Uterus (tissue), 4 donors: ENCODE results near the gene LYST. TPM values are rescaled to one million over a fixed set of nuclear protein-coding genes. Genes with fewer than 3 reads are reported as not detected.

Experiments used
- DNase-seq, 2 donors: peaks; one replicate each; pipeline ENCODE4 v3.0.0-alpha.2; 2019 to 2020
- H3K27ac ChIP-seq, 2 donors: fragments of 200-600 bp; sonication (generic); 1 replicate in 1 of 2; 2 replicates in 1 of 2; pipeline ENCODE4 v1.5.1; 2016 to 2018
- H3K27me3 ChIP-seq, 2 donors: fragments of 200-600 bp; sonication (generic); one replicate each; pipeline ENCODE4 v1.5.1; 2018 to 2019; ENCODE audit warnings: control low read depth in 1 of 2
- H3K36me3 ChIP-seq, 2 donors: fragments of 200-600 bp; sonication (generic); one replicate each; pipeline ENCODE4 v1.5.1; 2019; ENCODE audit warnings: control low read depth in 1 of 2
- H3K4me1 ChIP-seq, 2 donors: fragments of 200-600 bp; sonication (generic); one replicate each; pipeline ENCODE4 v1.5.1; 2018 to 2019; ENCODE audit warnings: control low read depth in 1 of 2
- H3K4me3 ChIP-seq, 2 donors: fragments of 200-600 bp; sonication (generic); 1 replicate in 1 of 2; 2 replicates in 1 of 2; pipeline ENCODE4 v1.5.1; 2018 to 2019; ENCODE audit warnings: mild to moderate bottlenecking in 1 of 2
- H3K9me3 ChIP-seq, 2 donors: fragments of 200-600 bp; sonication (generic); one replicate each; pipeline ENCODE4 v1.5.1; 2019; ENCODE audit warnings: control low read depth in 1 of 2
- POLR2A ChIP-seq, 2 donors: fragments of 450-650 bp; IDR thresholded peaks; one replicate each; pipeline ENCODE4 v1.6.1; 2016; ENCODE audit warnings: antibody characterized with exemption in 2 of 2, mild to moderate bottlenecking in 1 of 2, moderate library complexity in 1 of 2
- intact Hi-C: fragments of 100-400 bp; cut with DNase I; formaldehyde crosslinking; loops from one replicate; pipeline ENCODE4 v1.15.1; 2023; ENCODE audit warnings: low total_unique reads
- total RNA-seq, 4 donors: library from RNA; depleted of rRNA in 3 of 4; stranded (reverse); fragments of >200 nt in 3 of 4; gene quantifications; one replicate each; pipeline versions ENCODE4 v1.1.0 to v1.2.4, GENCODE V29; 2014 to 2023
- TF ChIP-seq, protein P1 (sequence below), 4 experiments: fragments of 200-600 bp in 2 of 4; fragments of 450-650 bp in 2 of 4; sonication (generic) in 2 of 4; IDR thresholded peaks; one replicate each; pipeline ENCODE4 v1.5.1; 2016 to 2019; ENCODE audit warnings: antibody characterized with exemption in 4 of 4, mild to moderate bottlenecking in 2 of 4, moderate library complexity in 1 of 4
- donor health status: DM: yes; HTN: yes; CAD: no.

LYST gene
- total RNA-seq, 4 donors from 2014 or later: 25.6 to 68.2 (median 32.9) TPM

DNA sequence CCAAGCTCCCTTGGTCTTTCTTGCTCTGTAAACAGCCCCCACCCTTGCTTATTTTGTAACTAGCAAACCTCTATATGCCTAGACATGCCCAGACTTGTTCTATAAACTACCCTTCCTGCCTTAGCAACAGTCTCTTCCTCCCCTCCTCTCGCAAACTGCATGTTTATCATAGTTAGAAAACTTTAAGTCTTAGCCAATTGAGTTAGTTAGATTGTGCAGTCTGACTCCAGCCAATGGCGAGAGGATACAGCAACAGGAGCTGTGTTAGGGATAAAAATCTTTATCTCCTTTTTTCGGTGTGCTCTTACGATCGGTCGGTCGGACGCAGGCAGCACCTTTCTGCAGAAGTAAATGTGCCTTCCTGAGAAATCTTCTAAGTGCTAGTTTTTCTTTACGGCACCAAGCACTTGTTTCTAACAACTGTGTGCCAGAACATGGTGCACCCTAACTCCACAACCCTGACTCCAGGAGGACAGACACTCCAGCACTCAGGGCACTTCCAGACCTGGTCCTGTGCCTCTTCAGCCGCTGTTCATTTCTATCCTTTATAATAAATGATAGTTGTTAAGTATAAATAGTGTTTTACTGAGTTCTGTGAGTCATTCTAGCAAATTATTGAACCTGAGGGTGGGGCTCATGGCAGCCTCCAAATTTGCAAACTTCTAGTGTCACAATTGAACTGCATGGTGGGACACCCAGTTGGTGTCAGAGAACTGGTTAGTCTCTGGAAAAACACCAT lies 191.4 kb downstream of the LYST start:
- Histone ChIP-seq H3K27me3 (no peaks in the 10 kb centered on the region), H3K36me3 (no peaks in the 10 kb centered on the region), H3K27ac (no peak overlapping the region), H3K9me3 (peaks cover 0 to 11% of the 10 kb centered on the region in 2 donors), H3K4me1 (no peaks in the 10 kb centered on the region), H3K4me3 (no peak overlapping the region)
- intact Hi-C loops: no loop called here
- TF ChIP-seq, protein P1, sequence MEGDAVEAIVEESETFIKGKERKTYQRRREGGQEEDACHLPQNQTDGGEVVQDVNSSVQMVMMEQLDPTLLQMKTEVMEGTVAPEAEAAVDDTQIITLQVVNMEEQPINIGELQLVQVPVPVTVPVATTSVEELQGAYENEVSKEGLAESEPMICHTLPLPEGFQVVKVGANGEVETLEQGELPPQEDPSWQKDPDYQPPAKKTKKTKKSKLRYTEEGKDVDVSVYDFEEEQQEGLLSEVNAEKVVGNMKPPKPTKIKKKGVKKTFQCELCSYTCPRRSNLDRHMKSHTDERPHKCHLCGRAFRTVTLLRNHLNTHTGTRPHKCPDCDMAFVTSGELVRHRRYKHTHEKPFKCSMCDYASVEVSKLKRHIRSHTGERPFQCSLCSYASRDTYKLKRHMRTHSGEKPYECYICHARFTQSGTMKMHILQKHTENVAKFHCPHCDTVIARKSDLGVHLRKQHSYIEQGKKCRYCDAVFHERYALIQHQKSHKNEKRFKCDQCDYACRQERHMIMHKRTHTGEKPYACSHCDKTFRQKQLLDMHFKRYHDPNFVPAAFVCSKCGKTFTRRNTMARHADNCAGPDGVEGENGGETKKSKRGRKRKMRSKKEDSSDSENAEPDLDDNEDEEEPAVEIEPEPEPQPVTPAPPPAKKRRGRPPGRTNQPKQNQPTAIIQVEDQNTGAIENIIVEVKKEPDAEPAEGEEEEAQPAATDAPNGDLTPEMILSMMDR (IDR thresholded peaks at IDR 0.05): no peak
- TF ChIP-seq POLR2A (IDR thresholded peaks at IDR 0.05): no peak
- no peak for DNase-seq

DNA sequence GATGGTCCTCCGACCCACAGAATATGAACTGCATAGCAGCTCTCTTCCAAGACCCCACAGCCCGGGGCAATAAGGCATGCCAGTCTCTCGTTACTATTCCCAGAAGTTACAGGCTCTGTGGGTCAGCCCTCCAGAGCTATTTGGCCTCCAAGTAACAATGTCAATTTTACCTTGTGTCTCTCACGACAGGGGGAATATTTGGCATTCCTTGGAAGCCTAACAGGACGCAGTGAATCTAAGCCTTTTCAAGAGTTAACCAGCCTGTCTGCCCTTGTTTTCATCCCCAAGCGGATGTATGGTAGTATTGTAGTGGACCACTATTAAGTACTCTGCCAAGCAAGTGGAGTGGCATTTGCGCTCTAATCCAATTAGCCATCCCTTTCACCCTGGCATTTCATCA lies 192.7 kb downstream of the LYST start:
- TF ChIP-seq POLR2A (IDR thresholded peaks at IDR 0.05): no peak
- TF ChIP-seq, protein P1 (IDR thresholded peaks at IDR 0.05): no peak
- no peaks in the 10 kb centered on the region for H3K36me3 ChIP-seq
- H3K4me3 ChIP-seq: no peak overlapping the region
- no peaks in the 10 kb centered on the region for H3K27me3 ChIP-seq
- no peaks in the 10 kb centered on the region for H3K4me1 ChIP-seq
- H3K27ac ChIP-seq: no peak overlapping the region
- no peak for DNase-seq
- intact Hi-C loops: no loop called here
- peaks cover 0 to 20% of the 10 kb centered on the region in 2 donors for H3K9me3 ChIP-seq

DNA sequence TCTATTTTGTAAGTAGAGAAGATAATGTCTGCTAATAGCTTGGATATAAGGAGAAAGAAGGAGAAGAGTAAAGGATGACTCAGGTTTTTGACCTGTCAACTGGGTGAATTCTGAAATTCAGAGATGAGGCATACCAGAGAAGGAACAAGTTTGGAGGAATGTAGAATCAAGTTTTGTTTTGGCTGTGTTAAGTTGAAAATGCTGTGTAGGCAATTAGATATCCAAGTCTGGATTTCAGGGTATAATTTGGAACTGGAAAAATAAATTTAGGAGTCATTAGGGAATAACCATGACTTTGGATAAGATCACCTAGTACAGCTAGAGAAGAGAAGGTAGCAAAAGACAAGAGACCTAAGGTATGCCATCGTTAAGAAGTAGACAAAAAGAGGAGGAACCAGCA lies 194.7 kb downstream of the LYST start:
- H3K36me3 ChIP-seq: no peaks in the 10 kb centered on the region
- no peak for DNase-seq
- no peak for TF ChIP-seq POLR2A (IDR thresholded peaks at IDR 0.05)
- TF ChIP-seq, protein P1 (IDR thresholded peaks at IDR 0.05): no peak
- H3K27me3 ChIP-seq: no peaks in the 10 kb centered on the region
- intact Hi-C loops: no loop called here
- H3K4me1 ChIP-seq: no peaks in the 10 kb centered on the region
- H3K4me3 ChIP-seq: no peak overlapping the region
- no peak overlapping the region for H3K27ac ChIP-seq
- peaks cover 0 to 20% of the 10 kb centered on the region in 2 donors for H3K9me3 ChIP-seq

DNA sequence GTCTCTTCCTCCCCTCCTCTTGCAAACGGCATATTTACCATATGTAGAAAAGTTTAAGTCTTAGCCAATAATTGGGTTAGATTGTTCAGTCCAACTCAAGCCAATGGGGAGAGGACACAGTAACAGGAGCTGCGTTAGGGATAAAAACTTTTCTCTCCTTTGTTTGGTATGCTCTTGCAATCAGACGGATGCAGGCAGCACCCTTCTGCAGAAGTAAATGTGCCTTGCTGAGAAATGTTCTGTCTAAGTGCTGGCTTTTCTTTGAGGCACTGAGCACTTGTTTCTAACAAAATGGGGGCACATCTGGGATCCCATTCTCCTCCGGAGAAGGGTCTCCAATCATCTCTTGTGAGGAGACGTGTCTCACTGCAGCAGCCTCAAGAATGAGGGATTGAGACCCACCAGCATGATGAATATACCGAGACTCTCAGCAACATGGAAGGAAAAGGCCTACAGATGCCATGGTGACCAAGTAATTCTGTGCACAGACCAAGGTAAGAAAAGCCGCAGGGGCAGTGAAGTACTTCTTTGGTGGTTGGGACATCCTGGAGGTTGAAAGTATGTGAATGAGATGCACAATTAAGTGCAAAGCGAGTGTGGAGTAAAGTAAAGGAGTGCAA lies 196.4 kb downstream of the LYST start:
- TF ChIP-seq, protein P1 (IDR thresholded peaks at IDR 0.05): no peak
- TF ChIP-seq POLR2A (IDR thresholded peaks at IDR 0.05): no peak
- Histone ChIP-seq H3K36me3 (no peaks in the 10 kb centered on the region), H3K4me3 (no peak overlapping the region), H3K27me3 (no peaks in the 10 kb centered on the region), H3K9me3 (peaks cover 0 to 20% of the 10 kb centered on the region in 2 donors), H3K27ac (no peak overlapping the region), H3K4me1 (no peaks in the 10 kb centered on the region)
- intact Hi-C loops: no loop called here
- DNase-seq: no peak

DNA sequence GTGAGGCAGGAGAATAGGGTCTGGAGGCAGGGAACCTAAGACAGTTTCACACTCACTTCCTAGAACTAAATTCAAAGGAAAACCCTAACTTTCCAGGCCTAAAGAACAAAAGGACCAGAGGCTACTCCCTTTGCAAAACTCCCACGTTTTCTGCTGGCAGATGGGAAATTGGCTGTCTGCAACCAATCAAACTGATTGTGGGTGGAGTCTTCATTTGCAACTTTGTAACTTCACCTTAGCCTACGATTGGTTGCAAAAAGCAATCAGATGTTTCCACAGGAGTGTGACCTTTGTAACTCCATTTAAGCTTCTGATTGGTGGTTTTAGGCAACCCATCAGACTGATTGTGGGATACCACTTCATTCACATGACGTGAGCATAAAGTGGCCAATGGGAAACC lies 197.4 kb downstream of the LYST start:
- intact Hi-C loops: no loop called here
- TF ChIP-seq, protein P1 (IDR thresholded peaks at IDR 0.05): no peak
- no peak for TF ChIP-seq POLR2A (IDR thresholded peaks at IDR 0.05)
- Histone ChIP-seq H3K4me3 (no peak overlapping the region), H3K27ac (no peak overlapping the region), H3K4me1 (no peaks in the 10 kb centered on the region), H3K9me3 (peaks cover 0 to 20% of the 10 kb centered on the region in 2 donors), H3K27me3 (no peaks in the 10 kb centered on the region), H3K36me3 (no peaks in the 10 kb centered on the region)
- DNase-seq: no peak
